ENCODE data around the gene TBC1D2B. TPM values are rescaled to one million over a fixed set of nuclear protein-coding genes. Genes with fewer than 3 reads are reported as not detected.

Gene TBC1D2B
- polyA plus RNA-seq, 3 donors: 5.9 to 53.3 (median 6.2) TPM

DNA sequence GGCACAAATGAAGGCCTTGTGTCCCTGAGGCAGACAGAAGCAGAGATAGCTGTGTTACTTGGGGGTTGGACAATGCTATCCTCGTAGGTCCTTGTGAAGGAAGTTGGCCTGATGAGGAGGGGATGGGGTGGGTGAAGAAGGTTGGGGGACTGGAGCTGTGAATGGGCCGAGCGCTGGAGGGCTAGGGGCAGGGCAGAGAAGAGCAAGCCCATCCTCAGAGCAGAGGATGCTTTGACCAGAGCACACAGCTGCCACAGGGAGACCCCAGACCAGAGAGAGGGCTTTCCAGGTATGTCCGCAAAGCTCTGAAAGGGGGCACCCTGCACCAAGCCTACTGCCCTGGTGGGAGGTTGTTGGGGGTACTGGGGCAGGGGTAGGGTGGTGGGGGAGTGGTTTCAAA is 5.7 kb upstream of the TBC1D2B start:
- H3K27me3 Mint-ChIP-seq (ENCODE audit: low read depth in 3 of 3): peaks cover 0 to 4% (median 0%) of the 10 kb centered on the region in 3 donors
- DNase-seq: no peak
- no peaks in the 10 kb centered on the region for H3K9me3 Mint-ChIP-seq
- peaks cover 41 to 57% of the 10 kb centered on the region in 2 donors for H3K4me1 ChIP-seq (ENCODE audit: control insufficient read depth in 1 of 2, insufficient read depth in 2 of 2, low read length in 2 of 2)
- TF ChIP-seq CTCF (IDR thresholded peaks at IDR 0.05): no peak
- no peak overlapping the region for H3K4me3 Mint-ChIP-seq
- peak overlapping the region; percentile 46 for H3K4me2 ChIP-seq (replicated peaks; ENCODE audit: extremely low read depth, low read length, poor library complexity, severe bottlenecking)
- H3K4me1 Mint-ChIP-seq: peaks cover 47% of the 10 kb centered on the region
- WGBS (ENCODE audit: insufficient coverage): 71% methylated on average over 3 of the region's 4 CpGs
- no peak overlapping the region for H2AFZ ChIP-seq (ENCODE audit: insufficient read depth, low read depth, low read length, poor library complexity, severe bottlenecking)
- peak overlapping the region; percentile 65 to 73 for H3K27ac ChIP-seq (ENCODE audit: low read depth in 1 of 2, low read length in 2 of 2)
- no peaks in the 10 kb centered on the region for H3K9me3 ChIP-seq (replicated peaks in 1 of 2; ENCODE audit: control insufficient read depth in 1 of 2, insufficient read depth in 1 of 2, low read length in 2 of 2)
- H3K36me3 ChIP-seq (replicated peaks in 1 of 2; ENCODE audit: control insufficient read depth in 1 of 2, insufficient read depth in 2 of 2, low read length in 2 of 2): no peaks in the 10 kb centered on the region
- H3K79me2 ChIP-seq (ENCODE audit: insufficient read depth, low read length): no peaks in the 10 kb centered on the region
- peak overlapping the region; percentile 33 for H3K9ac ChIP-seq (ENCODE audit: insufficient read depth, low read length, poor library complexity, severe bottlenecking)
- peaks cover 0 to 2% of the 10 kb centered on the region in 2 donors for H3K36me3 Mint-ChIP-seq
- H4K20me1 ChIP-seq (ENCODE audit: insufficient read depth, low read length): no peaks in the 10 kb centered on the region
- peak overlapping the region in 1 of 3 experiments; percentile 30 for H3K4me3 ChIP-seq (replicated peaks in 1 of 3; ENCODE audit: low read depth in 2 of 3, low read length in 3 of 3)
- intact Hi-C loops (cut with micrococcal nuclease): no loop called here
- H3K27me3 ChIP-seq (ENCODE audit: control insufficient read depth in 2 of 2, insufficient read depth in 2 of 2, low read length in 2 of 2): no peaks in the 10 kb centered on the region
- peak overlapping the region; percentile 22 to 95 (median 89) for H3K27ac Mint-ChIP-seq

DNA sequence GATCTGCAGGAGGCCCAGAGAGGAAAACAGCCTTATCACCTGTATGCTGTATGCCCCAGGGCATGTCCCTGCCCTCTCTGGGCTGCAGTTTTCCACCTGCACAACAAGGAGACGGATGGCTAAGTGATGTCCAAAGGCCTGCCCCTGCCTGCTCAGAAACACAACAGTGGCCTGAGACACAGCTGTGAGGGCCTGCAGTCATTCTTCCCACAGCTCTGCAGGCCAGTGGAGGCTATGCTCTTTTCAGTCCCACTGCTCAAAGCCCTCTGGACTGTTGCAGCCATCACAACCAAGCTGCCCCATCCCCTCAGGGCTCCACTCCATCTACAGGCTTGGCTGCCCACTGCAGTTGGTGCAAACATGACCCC is 5.2 kb upstream of the TBC1D2B start:
- peaks cover 0 to 2% of the 10 kb centered on the region in 2 donors for H3K36me3 Mint-ChIP-seq

More for the DNA sequence above, 5.2 kb upstream of the TBC1D2B start:
- H3K4me1 Mint-ChIP-seq: peaks cover 47% of the 10 kb centered on the region
- intact Hi-C loops (cut with micrococcal nuclease): no loop called here
- Histone ChIP-seq H3K27me3 (ENCODE audit: control insufficient read depth in 2 of 2, insufficient read depth in 2 of 2, low read length in 2 of 2) (no peaks in the 10 kb centered on the region), H3K4me1 (ENCODE audit: control insufficient read depth in 1 of 2, insufficient read depth in 2 of 2, low read length in 2 of 2) (peaks cover 40 to 57% of the 10 kb centered on the region in 2 donors), H3K4me2 (replicated peaks; ENCODE audit: extremely low read depth, low read length, poor library complexity, severe bottlenecking) (peak overlapping the region; percentile 46), H3K4me3 (replicated peaks in 1 of 3; ENCODE audit: low read depth in 2 of 3, low read length in 3 of 3) (peak overlapping the region in 1 of 3 experiments; percentile 30), H3K79me2 (ENCODE audit: insufficient read depth, low read length) (peaks cover 2% of the 10 kb centered on the region), H3K9me3 (replicated peaks in 1 of 2; ENCODE audit: control insufficient read depth in 1 of 2, insufficient read depth in 1 of 2, low read length in 2 of 2) (no peaks in the 10 kb centered on the region), H2AFZ (ENCODE audit: insufficient read depth, low read depth, low read length, poor library complexity, severe bottlenecking) (no peak overlapping the region), H3K27ac (ENCODE audit: low read depth in 1 of 2, low read length in 2 of 2) (peak overlapping the region; percentile 65 to 73), H3K36me3 (replicated peaks in 1 of 2; ENCODE audit: control insufficient read depth in 1 of 2, insufficient read depth in 2 of 2, low read length in 2 of 2) (no peaks in the 10 kb centered on the region), H4K20me1 (ENCODE audit: insufficient read depth, low read length) (no peaks in the 10 kb centered on the region), H3K9ac (ENCODE audit: insufficient read depth, low read length, poor library complexity, severe bottlenecking) (peak overlapping the region; percentile 33)
- peak overlapping the region; percentile 85 to 95 (median 89) for H3K27ac Mint-ChIP-seq
- H3K27me3 Mint-ChIP-seq (ENCODE audit: low read depth in 3 of 3): peaks cover 0 to 4% (median 0%) of the 10 kb centered on the region in 3 donors
- H3K9me3 Mint-ChIP-seq: no peaks in the 10 kb centered on the region
- DNase-seq: no peak
- H3K4me3 Mint-ChIP-seq: peak overlapping the region in 1 of 2 donors; percentile 74
- 75% methylated on average over 1 of the region's 1 CpG for WGBS (ENCODE audit: insufficient coverage)
- no peak for TF ChIP-seq CTCF (IDR thresholded peaks at IDR 0.05)

All from CD14-positive monocyte (primary cell).